ENCODE data around the gene PGS1. TPM values are rescaled to one million over a fixed set of nuclear protein-coding genes. Genes with fewer than 3 reads are reported as not detected.

Gene PGS1
- total RNA-seq, 1 donor from 2014 or later: 35.6 TPM

DNA sequence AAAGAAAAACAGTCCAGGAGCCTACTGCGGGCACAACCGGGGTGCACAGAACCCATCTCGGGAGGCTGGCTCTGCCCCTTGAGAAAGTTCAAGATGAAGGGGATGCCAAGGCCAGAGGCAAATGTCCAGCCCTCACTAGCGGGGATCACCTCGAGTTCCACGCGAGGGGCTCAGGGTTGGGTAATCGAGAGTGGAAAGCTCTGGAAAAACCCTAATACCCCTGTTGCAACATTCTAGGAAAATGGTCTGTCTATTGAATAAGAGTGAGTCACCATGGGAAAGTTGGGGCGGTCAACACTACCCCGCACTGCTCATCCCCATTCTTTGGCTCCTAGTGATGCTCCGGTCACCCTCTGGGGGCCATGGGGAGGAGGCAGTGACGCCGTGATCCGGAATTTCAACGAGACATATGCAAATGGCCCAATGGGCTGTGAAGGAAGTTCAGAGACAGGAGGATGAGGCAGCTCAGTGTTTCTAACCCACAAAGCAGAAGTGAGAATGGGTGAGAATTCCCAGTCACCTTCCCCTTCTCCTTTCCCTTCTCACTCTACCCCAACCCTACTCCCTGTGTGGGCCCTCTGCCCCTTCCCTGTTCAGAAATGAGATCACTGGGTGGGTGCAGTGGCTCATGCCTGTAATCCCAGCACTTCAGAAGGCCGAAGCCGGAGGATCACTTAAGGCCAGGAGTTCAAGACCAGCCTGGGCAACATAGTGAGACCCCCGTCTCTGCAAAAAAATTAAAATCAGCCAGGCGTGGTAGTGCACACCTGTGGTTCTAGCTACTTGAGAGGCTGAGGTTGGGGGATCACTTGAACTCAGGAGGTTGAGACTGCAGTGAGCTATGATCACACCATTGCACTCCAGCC is 41.0 kb upstream of the PGS1 start:
- no peak overlapping the region for H3K27ac ChIP-seq
- TF ChIP-seq POLR2A (IDR thresholded peaks at IDR 0.05): no peak
- TF ChIP-seq, protein P1, sequence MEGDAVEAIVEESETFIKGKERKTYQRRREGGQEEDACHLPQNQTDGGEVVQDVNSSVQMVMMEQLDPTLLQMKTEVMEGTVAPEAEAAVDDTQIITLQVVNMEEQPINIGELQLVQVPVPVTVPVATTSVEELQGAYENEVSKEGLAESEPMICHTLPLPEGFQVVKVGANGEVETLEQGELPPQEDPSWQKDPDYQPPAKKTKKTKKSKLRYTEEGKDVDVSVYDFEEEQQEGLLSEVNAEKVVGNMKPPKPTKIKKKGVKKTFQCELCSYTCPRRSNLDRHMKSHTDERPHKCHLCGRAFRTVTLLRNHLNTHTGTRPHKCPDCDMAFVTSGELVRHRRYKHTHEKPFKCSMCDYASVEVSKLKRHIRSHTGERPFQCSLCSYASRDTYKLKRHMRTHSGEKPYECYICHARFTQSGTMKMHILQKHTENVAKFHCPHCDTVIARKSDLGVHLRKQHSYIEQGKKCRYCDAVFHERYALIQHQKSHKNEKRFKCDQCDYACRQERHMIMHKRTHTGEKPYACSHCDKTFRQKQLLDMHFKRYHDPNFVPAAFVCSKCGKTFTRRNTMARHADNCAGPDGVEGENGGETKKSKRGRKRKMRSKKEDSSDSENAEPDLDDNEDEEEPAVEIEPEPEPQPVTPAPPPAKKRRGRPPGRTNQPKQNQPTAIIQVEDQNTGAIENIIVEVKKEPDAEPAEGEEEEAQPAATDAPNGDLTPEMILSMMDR (IDR thresholded peaks at IDR 0.05): no peak
- peak in 1 of 2 donors; percentile 33 for TF ChIP-seq POLR2AphosphoS5 (IDR thresholded peaks at IDR 0.05; ENCODE audit: insufficient read depth in 1 of 2, low read depth in 1 of 2)
- H3K9me3 ChIP-seq: no peaks in the 10 kb centered on the region
- no peak overlapping the region for H3K4me3 ChIP-seq
- intact Hi-C loops (cut with DNase I): no loop called here
- no peak for DNase-seq (ENCODE audit: extremely low spot score in 2 of 2)
- no peaks in the 10 kb centered on the region for H3K36me3 ChIP-seq
- H3K27me3 ChIP-seq: no peaks in the 10 kb centered on the region
- peaks cover 6% of the 10 kb centered on the region for H3K4me1 ChIP-seq

DNA sequence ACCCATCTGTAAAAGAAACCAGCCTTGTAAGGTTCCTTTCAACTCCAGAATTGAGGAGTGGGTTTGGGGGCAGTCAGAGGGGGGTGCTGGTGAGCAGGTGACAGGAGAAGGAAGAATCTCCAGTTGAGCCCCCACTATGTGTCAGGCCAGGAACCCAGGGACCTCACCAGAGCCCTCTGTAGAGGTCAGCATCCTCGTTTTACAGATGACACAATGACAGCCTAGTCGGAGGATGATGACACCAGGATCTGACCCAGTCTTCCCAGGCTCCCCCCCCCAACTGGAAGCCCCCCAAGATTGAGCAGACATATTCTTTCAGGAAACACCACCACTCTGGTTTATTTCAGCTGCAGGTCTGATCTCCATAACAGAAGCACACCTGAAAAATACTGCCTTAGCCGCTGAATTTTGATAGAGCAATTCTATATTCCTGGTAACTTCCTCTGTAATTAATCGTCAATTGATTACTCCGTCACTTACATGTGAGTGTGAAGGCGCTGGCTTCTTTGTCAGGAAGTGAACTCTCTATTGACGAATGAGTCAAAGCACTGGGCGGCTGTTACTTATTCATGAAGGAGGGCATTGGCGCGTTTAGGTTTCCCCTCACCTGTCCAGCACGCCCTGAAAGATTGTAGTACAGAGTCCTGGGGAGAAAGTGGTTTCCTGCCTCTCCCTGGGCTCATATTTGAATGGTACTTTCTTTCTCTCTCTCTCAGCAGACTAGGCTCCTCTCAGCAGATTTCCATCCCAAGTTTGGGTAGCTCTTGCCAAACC is 39.8 kb upstream of the PGS1 start:
- no peaks in the 10 kb centered on the region for H3K9me3 ChIP-seq
- peaks cover 18% of the 10 kb centered on the region for H3K4me1 ChIP-seq
- peak in 1 of 2 donors; percentile 59 for TF ChIP-seq POLR2AphosphoS5 (IDR thresholded peaks at IDR 0.05; ENCODE audit: insufficient read depth in 1 of 2, low read depth in 1 of 2)
- no peak for TF ChIP-seq POLR2A (IDR thresholded peaks at IDR 0.05)
- TF ChIP-seq, protein P1 (IDR thresholded peaks at IDR 0.05): no peak
- no peak overlapping the region for H3K4me3 ChIP-seq
- DNase-seq (ENCODE audit: extremely low spot score in 2 of 2): no peak
- no peak overlapping the region for H3K27ac ChIP-seq
- H3K27me3 ChIP-seq: no peaks in the 10 kb centered on the region
- intact Hi-C loops (cut with DNase I): no loop called here
- H3K36me3 ChIP-seq: no peaks in the 10 kb centered on the region

DNA sequence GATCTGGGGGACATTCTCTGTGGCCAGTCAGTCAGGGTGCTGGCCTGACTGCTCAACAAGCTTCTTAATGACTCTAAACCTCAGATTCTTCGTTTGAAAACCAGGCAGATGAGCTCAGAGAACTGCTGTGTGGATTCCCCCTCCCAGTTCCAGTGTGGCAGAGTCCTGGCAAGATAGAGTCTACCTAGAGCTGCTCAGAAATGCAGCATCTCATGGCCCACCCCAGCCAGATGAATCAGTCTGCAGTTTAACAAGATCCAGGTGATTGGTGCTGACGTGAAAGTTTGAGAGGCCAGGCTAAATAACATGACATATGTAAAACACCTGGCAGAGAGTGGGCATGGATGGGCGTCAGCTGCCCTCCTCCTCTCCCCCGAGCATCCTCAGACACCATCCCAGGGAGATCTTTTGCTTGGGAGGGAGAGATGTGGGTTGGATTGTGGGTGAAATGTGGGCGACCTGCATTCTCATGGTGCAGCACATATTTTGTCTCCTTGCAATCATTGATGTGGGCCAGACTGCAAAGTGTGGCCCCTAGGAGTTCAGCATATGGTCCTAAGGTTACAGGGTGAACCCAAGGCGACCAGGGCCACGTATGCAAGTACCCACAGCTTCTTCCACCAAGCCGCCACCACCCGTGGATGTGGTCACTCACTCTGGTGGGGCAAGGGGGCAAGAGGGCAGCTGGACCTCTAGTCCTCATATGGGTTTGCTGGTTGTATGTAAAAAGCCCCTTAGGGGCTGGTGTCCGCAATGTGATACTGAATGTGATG is 38.1 kb upstream of the PGS1 start:
- Histone ChIP-seq H3K36me3 (no peaks in the 10 kb centered on the region), H3K9me3 (no peaks in the 10 kb centered on the region), H3K4me3 (no peak overlapping the region), H3K27me3 (no peaks in the 10 kb centered on the region), H3K27ac (peak overlapping the region; percentile 34), H3K4me1 (peaks cover 33% of the 10 kb centered on the region)
- DNase-seq (ENCODE audit: extremely low spot score in 2 of 2): no peak
- intact Hi-C loops (cut with DNase I): no loop called here
- no peak for TF ChIP-seq POLR2AphosphoS5 (IDR thresholded peaks at IDR 0.05; ENCODE audit: insufficient read depth in 1 of 2, low read depth in 1 of 2)
- TF ChIP-seq POLR2A (IDR thresholded peaks at IDR 0.05): no peak
- TF ChIP-seq, protein P1 (IDR thresholded peaks at IDR 0.05): no peak

DNA sequence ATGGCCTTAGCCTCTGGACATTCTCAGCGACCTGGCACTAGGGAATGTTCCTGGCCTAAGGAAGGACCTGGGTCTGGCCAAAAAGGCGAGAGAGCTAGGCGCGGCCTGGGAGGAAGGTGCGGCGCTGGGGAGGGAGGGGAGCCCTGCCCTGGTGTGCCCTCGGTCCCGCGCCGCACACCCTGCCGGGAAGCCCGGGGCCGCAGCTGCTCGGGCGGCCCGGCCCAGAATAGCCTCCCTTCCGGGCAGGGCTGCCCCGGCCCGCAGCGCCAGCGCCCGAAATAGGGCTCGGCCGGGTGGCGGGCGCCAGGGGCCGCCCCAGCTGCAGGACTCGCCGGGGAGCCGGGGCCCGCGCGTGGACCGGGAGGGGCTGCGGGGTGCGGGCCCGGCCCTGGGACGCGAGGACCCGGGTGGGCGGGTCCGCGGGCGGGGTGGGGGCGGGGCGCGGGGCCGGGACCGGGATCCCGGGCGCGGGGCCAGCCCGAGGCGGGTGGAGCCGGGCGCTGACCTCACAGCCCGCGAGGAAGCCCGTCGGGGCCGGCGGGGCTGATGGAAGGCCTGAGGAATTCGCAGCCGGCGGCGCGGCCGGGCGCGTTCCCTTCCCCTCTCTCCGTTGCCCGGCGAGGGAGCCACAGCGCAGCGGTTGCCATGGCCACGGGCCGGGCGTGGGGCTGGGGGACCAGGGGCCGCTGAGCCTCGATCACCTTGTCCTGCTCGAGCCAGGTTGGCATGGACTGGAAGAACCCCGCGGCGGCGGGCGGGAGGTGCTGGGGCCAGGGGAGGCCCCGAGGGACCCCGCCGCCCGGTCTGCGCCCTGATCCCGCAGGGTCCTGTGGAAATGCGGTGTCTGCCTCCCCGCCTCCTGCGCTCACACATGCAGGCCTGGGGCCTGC is 36.6 kb upstream of the PGS1 start:
- peak overlapping the region; percentile 34 to 56 for H3K4me3 ChIP-seq
- intact Hi-C loops (cut with DNase I): no loop called here
- peak overlapping the region; percentile 90 for H3K27ac ChIP-seq
- H3K36me3 ChIP-seq: no peaks in the 10 kb centered on the region
- DNase-seq (ENCODE audit: extremely low spot score in 2 of 2): no peak
- peaks cover 33% of the 10 kb centered on the region for H3K4me1 ChIP-seq
- no peaks in the 10 kb centered on the region for H3K9me3 ChIP-seq
- peak in 1 of 2 donors; percentile 41 for TF ChIP-seq POLR2A (IDR thresholded peaks at IDR 0.05)
- TF ChIP-seq POLR2AphosphoS5 (IDR thresholded peaks at IDR 0.05; ENCODE audit: insufficient read depth in 1 of 2, low read depth in 1 of 2): no peak
- H3K27me3 ChIP-seq: no peaks in the 10 kb centered on the region
